NCI-H510A (cell line): ENCODE measurements around the gene CD82.

Experiments used
- DNase-seq: peaks from one replicate; lab custom pipeline; 2025; lab: John Stamatoyannopoulos, UW

Gene CD82

GRCh38 chr11:44602891-44603310 lies 37.4 kb downstream of the CD82 start:
- DNase-seq = no peak

- DNase-seq = no peak
Measured at GRCh38 chr11:44604171-44604581, 38.7 kb downstream of the CD82 start.

- DNase-seq = no peak
Measured at GRCh38 chr11:44605068-44605708, 39.7 kb downstream of the CD82 start.

- DNase-seq = no peak
Measured at GRCh38 chr11:44605965-44606364, 40.5 kb downstream of the CD82 start.

GRCh38 chr11:44606472-44606871 lies 41.0 kb downstream of the CD82 start:
- DNase-seq = no peak

GRCh38 chr11:44607319-44607962 lies 42.0 kb downstream of the CD82 start:
- no peak for DNase-seq

GRCh38 chr11:44607987-44608386 lies 42.5 kb downstream of the CD82 start:
- no peak for DNase-seq

- DNase-seq = no peak
Measured at GRCh38 chr11:44608651-44608990, 43.2 kb downstream of the CD82 start.

- no peak for DNase-seq
Measured at GRCh38 chr11:44608991-44609782, 43.7 kb downstream of the CD82 start.

GRCh38 chr11:44609783-44610155 lies 44.3 kb downstream of the CD82 start:
- DNase-seq = no peak

- DNase-seq = no peak
Measured at GRCh38 chr11:44610186-44610955, 44.9 kb downstream of the CD82 start.

- no peak for DNase-seq
Measured at GRCh38 chr11:44611088-44611487, 45.6 kb downstream of the CD82 start.

- no peak for DNase-seq
Measured at GRCh38 chr11:44611687-44612434, 46.4 kb downstream of the CD82 start.

GRCh38 chr11:44613153-44613552 lies 47.7 kb downstream of the CD82 start:
- DNase-seq = no peak

GRCh38 chr11:44614281-44614775 lies 48.9 kb downstream of the CD82 start:
- no peak for DNase-seq

- DNase-seq = no peak
Measured at GRCh38 chr11:44615041-44615755, 49.7 kb downstream of the CD82 start.

- DNase-seq = no peak
Measured at GRCh38 chr11:44615913-44616791, 50.7 kb downstream of the CD82 start.

GRCh38 chr11:44617671-44618461 lies 52.4 kb downstream of the CD82 start:
- no peak for DNase-seq
